ENCODE measurements around the gene OTUD6A. TPM values are rescaled to one million over a fixed set of nuclear protein-coding genes. Genes with fewer than 3 reads are reported as not detected.

Gene OTUD6A
- total RNA-seq, 2 experiments from 2014 or later: not detected

DNA sequence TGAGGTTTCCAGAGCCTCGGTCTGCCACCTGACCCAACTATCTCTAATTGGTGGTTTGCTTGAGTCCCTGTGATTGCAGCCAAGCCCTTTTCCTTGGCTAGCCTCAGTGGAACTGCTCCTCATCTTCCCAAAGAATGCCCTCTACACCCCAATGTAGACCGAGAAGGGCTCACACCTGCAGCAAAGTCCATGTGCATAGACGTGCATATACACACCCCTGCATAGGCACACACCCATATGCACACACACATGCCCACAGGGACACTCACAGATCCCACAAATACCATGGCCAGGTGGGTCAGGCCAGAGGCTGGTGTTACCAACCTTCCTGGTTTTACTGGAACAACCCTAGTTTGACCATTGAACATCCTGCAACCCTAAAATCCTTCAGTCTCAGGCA lies 12.9 kb upstream of the OTUD6A start:
- ChIA-PET POLR2A (no interaction called here), CTCF (no interaction called here)
- H3K9me3 Mint-ChIP-seq: no peaks in the 10 kb centered on the region
- Histone ChIP-seq H3K27ac (ENCODE audit: low read depth in 1 of 2, low read length in 2 of 2) (no peak overlapping the region), H3K9me3 (ENCODE audit: control insufficient read depth in 1 of 2, insufficient read depth in 1 of 2, low read length in 2 of 2) (no peaks in the 10 kb centered on the region), H3K36me3 (ENCODE audit: insufficient read depth, low read length) (no peaks in the 10 kb centered on the region), H3K4me1 (ENCODE audit: insufficient read depth, low read length) (no peaks in the 10 kb centered on the region), H3K4me3 (ENCODE audit: low read length) (no peak overlapping the region), H3K27me3 (ENCODE audit: control insufficient read depth in 1 of 2, insufficient read depth in 2 of 2, low read length in 2 of 2) (no peaks in the 10 kb centered on the region)
- no peak overlapping the region for H3K4me3 Mint-ChIP-seq
- H3K27me3 Mint-ChIP-seq: peaks cover 9% of the 10 kb centered on the region
- H3K27ac Mint-ChIP-seq: no peak overlapping the region
- DNase-seq: no peak
- TF ChIP-seq, protein P1, sequence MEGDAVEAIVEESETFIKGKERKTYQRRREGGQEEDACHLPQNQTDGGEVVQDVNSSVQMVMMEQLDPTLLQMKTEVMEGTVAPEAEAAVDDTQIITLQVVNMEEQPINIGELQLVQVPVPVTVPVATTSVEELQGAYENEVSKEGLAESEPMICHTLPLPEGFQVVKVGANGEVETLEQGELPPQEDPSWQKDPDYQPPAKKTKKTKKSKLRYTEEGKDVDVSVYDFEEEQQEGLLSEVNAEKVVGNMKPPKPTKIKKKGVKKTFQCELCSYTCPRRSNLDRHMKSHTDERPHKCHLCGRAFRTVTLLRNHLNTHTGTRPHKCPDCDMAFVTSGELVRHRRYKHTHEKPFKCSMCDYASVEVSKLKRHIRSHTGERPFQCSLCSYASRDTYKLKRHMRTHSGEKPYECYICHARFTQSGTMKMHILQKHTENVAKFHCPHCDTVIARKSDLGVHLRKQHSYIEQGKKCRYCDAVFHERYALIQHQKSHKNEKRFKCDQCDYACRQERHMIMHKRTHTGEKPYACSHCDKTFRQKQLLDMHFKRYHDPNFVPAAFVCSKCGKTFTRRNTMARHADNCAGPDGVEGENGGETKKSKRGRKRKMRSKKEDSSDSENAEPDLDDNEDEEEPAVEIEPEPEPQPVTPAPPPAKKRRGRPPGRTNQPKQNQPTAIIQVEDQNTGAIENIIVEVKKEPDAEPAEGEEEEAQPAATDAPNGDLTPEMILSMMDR (IDR thresholded peaks at IDR 0.05): no peak
- no peaks in the 10 kb centered on the region for H3K36me3 Mint-ChIP-seq (ENCODE audit: low read depth)
- no peak for ATAC-seq (ENCODE audit: poor library complexity)
- no peaks in the 10 kb centered on the region for H3K4me1 Mint-ChIP-seq (ENCODE audit: low read depth)
- intact Hi-C loops (cut with DNase I, micrococcal nuclease): no loop called here

DNA sequence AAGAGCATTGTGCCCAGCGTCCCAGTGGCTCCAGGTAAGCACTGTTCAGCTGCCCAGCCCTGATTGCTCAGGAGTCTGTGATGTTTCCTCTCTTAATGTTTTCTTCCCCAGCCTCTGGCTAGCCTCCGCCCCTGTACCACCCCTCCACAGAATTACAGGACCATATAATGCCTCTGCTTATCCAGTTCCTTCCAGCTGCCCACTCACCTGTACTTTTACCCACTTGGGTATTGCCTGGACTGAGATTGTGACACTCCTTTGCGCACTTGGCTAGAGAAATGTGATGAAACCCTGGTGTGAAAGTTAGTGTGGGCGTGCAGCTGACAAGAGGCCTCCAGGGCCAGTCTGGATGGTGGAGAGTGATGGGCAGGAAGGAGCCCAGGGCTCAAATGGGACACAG lies 12.3 kb upstream of the OTUD6A start, which contains the start of gene AWAT2:
Gene AWAT2, minus strand, starts transcription at position 14 of the 400 bp plus-strand sequence. Its CDS starts 6 bp downstream, at position 8.
- intact Hi-C loops (cut with DNase I, micrococcal nuclease): no loop called here
- Mint-ChIP-seq H3K27me3 (peaks cover 9% of the 10 kb centered on the region), H3K9me3 (no peaks in the 10 kb centered on the region), H3K27ac (no peak within 1 kb of the TSS), H3K36me3 (ENCODE audit: low read depth) (no peaks in the 10 kb centered on the region), H3K4me3 (no peak within 1 kb of the TSS), H3K4me1 (ENCODE audit: low read depth) (no peaks in the 10 kb centered on the region)
- Histone ChIP-seq H3K27ac (ENCODE audit: low read depth in 1 of 2, low read length in 2 of 2) (no peak within 1 kb of the TSS), H3K27me3 (ENCODE audit: control insufficient read depth in 1 of 2, insufficient read depth in 2 of 2, low read length in 2 of 2) (no peaks in the 10 kb centered on the region), H3K4me1 (ENCODE audit: insufficient read depth, low read length) (no peaks in the 10 kb centered on the region), H3K36me3 (ENCODE audit: insufficient read depth, low read length) (no peaks in the 10 kb centered on the region), H3K9me3 (ENCODE audit: control insufficient read depth in 1 of 2, insufficient read depth in 1 of 2, low read length in 2 of 2) (no peaks in the 10 kb centered on the region), H3K4me3 (ENCODE audit: low read length) (no peak within 1 kb of the TSS)
- ATAC-seq (ENCODE audit: poor library complexity) (no peak), DNase-seq (no peak)
- ChIA-PET POLR2A (no interaction called here), CTCF (no interaction called here)
- TF ChIP-seq, protein P1 (IDR thresholded peaks at IDR 0.05): no peak

DNA sequence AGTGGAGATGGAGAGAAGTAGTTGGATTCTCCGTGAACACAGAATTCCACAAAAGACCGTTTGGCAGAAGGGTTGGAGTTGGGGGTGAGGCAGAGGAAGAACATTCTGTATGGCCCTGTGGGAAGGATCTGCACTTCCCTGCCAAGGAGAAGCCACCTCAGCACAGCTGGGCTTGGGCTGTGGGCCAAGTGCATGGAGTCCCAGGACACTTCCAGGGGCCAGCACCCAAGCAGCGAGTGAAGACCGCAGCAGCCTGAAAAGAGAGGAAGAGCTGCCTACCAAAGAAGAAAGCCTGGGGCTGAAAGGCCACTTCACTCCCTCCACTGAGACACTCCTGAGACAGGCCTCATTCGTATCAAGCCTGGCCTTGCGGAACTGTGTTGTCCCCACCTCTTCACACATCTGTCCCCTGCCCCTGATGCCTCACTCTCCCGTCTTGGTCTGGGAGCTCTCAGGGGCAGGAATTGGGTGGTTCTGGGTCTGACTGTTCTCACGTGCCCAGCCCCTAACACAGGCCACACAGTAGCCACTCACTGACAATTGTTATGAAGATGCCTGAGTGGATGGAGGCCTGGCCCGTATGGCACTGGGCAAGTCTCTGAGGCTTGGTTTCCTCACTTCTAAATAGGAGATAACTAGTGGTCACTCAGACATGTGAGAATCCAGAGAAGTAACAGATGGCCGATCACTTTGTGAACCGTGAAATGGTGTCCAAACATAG lies 9.2 kb upstream of the OTUD6A start:
- POLR2A ChIA-PET: no interaction called here
- ATAC-seq (ENCODE audit: poor library complexity) (no peak), DNase-seq (no peak)
- intact Hi-C loops (cut with DNase I, micrococcal nuclease): no loop called here
- H3K36me3 Mint-ChIP-seq (ENCODE audit: low read depth): no peaks in the 10 kb centered on the region
- no peaks in the 10 kb centered on the region for H3K9me3 ChIP-seq (ENCODE audit: control insufficient read depth in 1 of 2, insufficient read depth in 1 of 2, low read length in 2 of 2)
- no peak overlapping the region for H3K27ac Mint-ChIP-seq
- no peak overlapping the region for H3K4me3 Mint-ChIP-seq
- no peak overlapping the region for H3K4me3 ChIP-seq (ENCODE audit: low read length)
- peaks cover 14% of the 10 kb centered on the region for H3K27me3 Mint-ChIP-seq
- no peak overlapping the region for H3K27ac ChIP-seq (ENCODE audit: low read depth in 1 of 2, low read length in 2 of 2)
- no peaks in the 10 kb centered on the region for H3K36me3 ChIP-seq (ENCODE audit: insufficient read depth, low read length)
- TF ChIP-seq, protein P1 (IDR thresholded peaks at IDR 0.05): no peak
- H3K4me1 Mint-ChIP-seq (ENCODE audit: low read depth): no peaks in the 10 kb centered on the region
- H3K27me3 ChIP-seq (ENCODE audit: control insufficient read depth in 1 of 2, insufficient read depth in 2 of 2, low read length in 2 of 2): no peaks in the 10 kb centered on the region
- no peaks in the 10 kb centered on the region for H3K9me3 Mint-ChIP-seq
- no peaks in the 10 kb centered on the region for H3K4me1 ChIP-seq (ENCODE audit: insufficient read depth, low read length)
- CTCF ChIA-PET: no interaction called here

All from CD4-positive, alpha-beta T cell (primary cell).